NCI-H82 treated with DMSO at 0.1 percent for 48 hours (cell line): ENCODE measurements around the gene SART3.
"Not testable (repeated sequence)": the region's sequence is repeated elsewhere in the genome, so short reads cannot be mapped to it uniquely, and the experiment has no call there.

ENCODE experiments used
- DNase-seq: peaks from one replicate; lab custom pipeline; 2025; ENCODE audit not compliant: unreplicated experiment; lab: John Stamatoyannopoulos, UW

The SART3 gene

GRCh38 chr12:108598553-108599250 is 37.7 kb upstream of the SART3 start:
- no peak for DNase-seq

- no peak for DNase-seq
Measured at GRCh38 chr12:108597559-108598471, 36.8 kb upstream of the SART3 start, which contains the start of gene TMEM119. Gene TMEM119, minus strand, starts transcription at chr12:108598084. Its CDS starts 5,701 bp downstream, at chr12:108592383.

GRCh38 chr12:108596854-108597558 is 36.0 kb upstream of the SART3 start:
- DNase-seq = no peak

GRCh38 chr12:108595711-108596647 is 35.0 kb upstream of the SART3 start:
- DNase-seq = no peak

- no peak for DNase-seq
Measured at GRCh38 chr12:108594960-108595710, 34.2 kb upstream of the SART3 start.

GRCh38 chr12:108594323-108594903 is 33.4 kb upstream of the SART3 start:
- DNase-seq = no peak

GRCh38 chr12:108592033-108592909 is 31.3 kb upstream of the SART3 start:
- DNase-seq = no peak

GRCh38 chr12:108591267-108591980 is 30.5 kb upstream of the SART3 start:
- DNase-seq = no peak

- DNase-seq = not testable (repeated sequence)
Measured at GRCh38 chr12:108590463-108590862, 29.5 kb upstream of the SART3 start.

- no peak for DNase-seq
Measured at GRCh38 chr12:108589840-108590229, 28.9 kb upstream of the SART3 start.

GRCh38 chr12:108589028-108589839 is 28.3 kb upstream of the SART3 start:
- no peak for DNase-seq

- no peak for DNase-seq
Measured at GRCh38 chr12:108587826-108588225, 26.9 kb upstream of the SART3 start.

GRCh38 chr12:108586306-108586705 is 25.3 kb upstream of the SART3 start:
- DNase-seq = no peak

GRCh38 chr12:108585864-108586263 is 24.9 kb upstream of the SART3 start:
- DNase-seq = no peak

GRCh38 chr12:108584456-108585065 is 23.6 kb upstream of the SART3 start:
- DNase-seq = no peak

GRCh38 chr12:108583991-108584390 is 23.0 kb upstream of the SART3 start:
- no peak for DNase-seq
